Measurements from ENCODE around the gene TSFM.

GRCh38 chr12:57736741-57737466, 45.7 kb upstream of the TSFM start:
- TF ChIP-seq CTCF (IDR thresholded peaks at IDR 0.05) = no peak
- no peak for TF ChIP-seq POLR2A (IDR thresholded peaks at IDR 0.05)
